Esophagus mucosa (tissue), 1 donor: ENCODE measurements around the gene ATP9A. TPM values are rescaled to one million over a fixed set of nuclear protein-coding genes. Genes with fewer than 3 reads are reported as not detected.
"Not testable (repeated sequence)": the region's sequence is repeated elsewhere in the genome, so short reads cannot be mapped to it uniquely, and the experiment has no call there.

Source experiments
- ATAC-seq: fragments of 200-7000 bp; cut with Tn5 transposase; one replicate; pipeline ENCODE4 v1.9.1; 2020
- total RNA-seq: library from RNA; stranded (reverse); gene quantifications from one replicate; pipeline ENCODE4 v1.2.4, GENCODE V29; 2023
- donor health status: DM: yes; HTN: yes; CAD: no.

The ATP9A gene
- total RNA-seq, 1 donor from 2014 or later = 29.3 TPM

- no peak for ATAC-seq
Observed at GRCh38 chr20:51691703-51692102, 76.5 kb downstream of the ATP9A start.

- ATAC-seq = no peak
Observed at GRCh38 chr20:51688600-51689244, 79.5 kb downstream of the ATP9A start.

- ATAC-seq = no peak
Observed at GRCh38 chr20:51687630-51688029, 80.6 kb downstream of the ATP9A start.

GRCh38 chr20:51687108-51687507, 81.1 kb downstream of the ATP9A start:
- ATAC-seq = peak; percentile 98

GRCh38 chr20:51685494-51685893, 82.7 kb downstream of the ATP9A start:
- ATAC-seq = not testable (repeated sequence)

GRCh38 chr20:51680067-51680749, 88.0 kb downstream of the ATP9A start:
- no peak for ATAC-seq

- ATAC-seq = no peak
Observed at GRCh38 chr20:51679254-51679921, 88.8 kb downstream of the ATP9A start.

GRCh38 chr20:51678026-51678697, 90.0 kb downstream of the ATP9A start:
- no peak for ATAC-seq

- ATAC-seq = peak; percentile 67
Observed at GRCh38 chr20:51668947-51669346, 99.2 kb downstream of the ATP9A start.

GRCh38 chr20:51668515-51668914, 99.7 kb downstream of the ATP9A start:
- ATAC-seq = no peak

DNA sequence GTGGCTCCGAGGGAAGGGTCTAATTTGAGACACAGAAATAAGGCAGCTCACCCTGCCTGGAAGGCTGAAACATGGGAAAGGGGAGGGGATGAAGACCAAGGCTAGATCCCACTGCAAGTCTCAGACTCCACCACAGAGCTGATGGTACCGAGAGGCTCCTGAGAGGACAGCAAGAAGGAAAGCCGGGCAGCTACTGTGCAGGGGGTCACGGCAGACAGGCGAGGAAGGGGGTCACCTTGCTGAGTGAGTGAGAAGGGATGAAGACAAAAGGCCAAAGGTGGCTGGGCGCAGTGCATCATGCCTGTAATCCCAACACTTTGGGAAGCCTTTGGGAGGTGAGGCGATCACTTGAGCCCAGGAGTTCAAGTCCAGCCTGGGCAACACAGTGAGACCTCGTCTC, 100.7 kb downstream of the ATP9A start:
- no peak for ATAC-seq

DNA sequence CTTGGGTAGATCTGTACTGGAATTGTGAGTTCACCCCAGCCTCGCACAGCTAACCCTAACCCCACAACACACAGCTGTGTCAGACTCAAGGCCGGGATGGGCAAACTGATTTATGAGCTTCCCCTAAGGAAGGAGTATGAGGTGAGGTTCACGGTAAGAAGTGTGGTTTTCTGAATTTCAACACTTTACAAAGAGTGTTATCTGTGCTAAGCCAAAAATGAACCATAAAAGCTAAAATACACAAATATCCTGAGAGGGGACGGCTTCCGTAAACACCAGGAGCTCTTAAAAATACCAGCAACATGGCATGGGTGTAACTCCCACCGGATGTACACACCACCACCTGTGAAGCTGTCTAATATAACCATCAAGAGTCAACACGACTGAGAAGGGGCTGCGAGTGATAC, 101.2 kb downstream of the ATP9A start:
- no peak for ATAC-seq

DNA sequence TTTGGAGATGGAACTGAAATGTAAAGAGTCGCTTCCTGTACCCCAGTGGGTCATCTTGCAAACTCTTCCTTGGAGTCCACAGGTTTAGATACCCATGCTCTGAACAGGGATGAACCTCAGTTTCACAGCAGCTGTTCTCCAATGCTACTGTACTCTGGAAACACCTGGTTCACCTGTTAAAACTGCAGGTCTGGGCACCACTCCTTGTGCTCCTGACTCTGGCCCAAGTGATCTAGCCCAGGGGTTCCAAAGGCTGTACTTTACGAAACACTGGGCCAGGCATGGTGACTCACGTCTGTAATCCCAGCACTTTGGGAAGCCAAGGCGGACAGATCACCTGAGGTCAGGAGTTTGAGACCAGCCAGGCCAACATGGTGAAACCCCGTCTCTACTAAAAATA, 102.1 kb downstream of the ATP9A start:
- peak; percentile 77 for ATAC-seq

- no peak for ATAC-seq
Observed at GRCh38 chr20:51665543-51666118, 102.6 kb downstream of the ATP9A start.

DNA sequence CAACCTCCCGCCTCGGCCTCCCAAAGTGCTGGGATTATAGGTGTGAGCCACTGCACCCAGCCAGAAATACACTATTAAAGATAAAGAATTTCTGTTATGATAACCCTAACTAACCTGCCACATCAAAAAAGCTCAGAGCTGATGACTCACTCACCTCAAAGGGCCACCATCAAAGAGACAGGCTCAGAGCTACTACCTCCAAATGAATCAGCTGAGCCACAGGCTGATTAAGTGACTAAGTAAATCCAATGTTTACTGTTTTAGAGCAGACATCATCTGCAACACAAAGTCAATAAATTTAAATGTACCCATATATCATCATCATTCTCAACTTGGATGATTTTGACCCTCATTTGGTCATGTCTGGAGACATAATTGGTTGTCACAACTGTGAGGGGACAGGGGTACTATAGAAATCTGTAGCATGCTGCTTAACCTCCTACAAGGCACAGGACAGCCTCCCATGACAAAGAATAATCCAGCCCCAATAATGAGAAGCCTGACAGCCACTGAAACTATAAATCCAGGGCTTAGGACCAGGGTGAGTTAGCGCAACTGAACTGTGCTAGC, 106.5 kb downstream of the ATP9A start:
- peak; percentile 85 for ATAC-seq

- peak; percentile 49 for ATAC-seq
Observed at GRCh38 chr20:51660672-51661608, 107.2 kb downstream of the ATP9A start.

GRCh38 chr20:51659491-51660050, 108.6 kb downstream of the ATP9A start:
- no peak for ATAC-seq

DNA sequence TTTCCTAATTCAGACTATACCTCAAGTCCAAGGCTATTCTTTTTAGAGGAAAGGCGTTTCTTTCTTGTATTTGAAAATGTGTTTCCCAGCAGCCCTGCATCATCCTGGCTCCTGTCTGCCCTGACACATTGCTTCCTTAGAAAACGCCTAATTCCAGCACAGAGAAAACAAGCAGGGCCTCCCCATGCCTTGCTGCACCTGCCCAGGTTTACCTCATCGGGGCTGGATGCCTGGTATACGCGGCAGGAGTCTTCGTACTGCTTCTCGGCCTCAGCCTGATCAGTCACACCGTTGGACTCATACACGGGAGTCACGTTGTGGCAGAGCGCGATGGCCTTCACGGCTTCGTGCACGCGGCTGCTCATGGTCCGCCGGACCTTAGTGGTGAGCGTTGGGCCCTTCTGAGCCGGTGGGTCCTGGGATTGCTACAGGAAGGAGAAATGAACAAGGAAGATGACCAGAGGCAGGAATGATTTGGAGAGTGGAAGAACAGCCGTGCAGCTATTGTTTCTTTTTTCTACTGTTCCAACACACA, 111.4 kb downstream of the ATP9A start:
- ATAC-seq = no peak

GRCh38 chr20:51656089-51656488, 112.1 kb downstream of the ATP9A start:
- not testable (repeated sequence) for ATAC-seq

DNA sequence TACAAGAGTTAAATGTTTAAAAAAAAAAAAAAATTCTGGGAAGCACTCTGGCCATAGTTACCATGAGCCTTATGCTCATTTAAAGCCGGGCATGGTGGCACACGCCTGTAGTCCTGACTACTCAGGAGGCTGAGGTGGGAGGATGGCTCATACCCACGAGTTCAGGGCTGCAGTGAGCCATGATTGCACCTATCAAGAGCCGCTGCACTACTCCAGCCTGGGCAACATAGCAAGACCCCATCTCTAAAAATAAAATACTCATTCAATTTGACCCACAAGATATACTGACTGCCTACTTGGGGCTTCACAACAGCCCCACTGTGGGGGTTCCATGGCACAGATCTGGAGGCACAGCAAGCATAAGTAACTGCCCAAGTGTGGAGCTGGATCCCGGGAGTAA, 113.7 kb downstream of the ATP9A start:
- no peak for ATAC-seq

GRCh38 chr20:51654060-51654459, 114.1 kb downstream of the ATP9A start:
- ATAC-seq = no peak
